Hematopoietic multipotent progenitor cell treated with erythropoietin and hydrocortisone succinate and interleukin-3 and kit ligand, for 15 days (in vitro differentiated cells): ENCODE measurements around the gene SUPT20HL1.
"Not testable (repeated sequence)": the region's sequence is repeated elsewhere in the genome, so short reads cannot be mapped to it uniquely, and the experiment has no call there.

ENCODE experiments used
- DNase-seq: peaks from one replicate; pipeline ENCODE4 v3.0.0-alpha.2; 2015; ENCODE audit warnings: low spot score

Gene SUPT20HL1

DNA sequence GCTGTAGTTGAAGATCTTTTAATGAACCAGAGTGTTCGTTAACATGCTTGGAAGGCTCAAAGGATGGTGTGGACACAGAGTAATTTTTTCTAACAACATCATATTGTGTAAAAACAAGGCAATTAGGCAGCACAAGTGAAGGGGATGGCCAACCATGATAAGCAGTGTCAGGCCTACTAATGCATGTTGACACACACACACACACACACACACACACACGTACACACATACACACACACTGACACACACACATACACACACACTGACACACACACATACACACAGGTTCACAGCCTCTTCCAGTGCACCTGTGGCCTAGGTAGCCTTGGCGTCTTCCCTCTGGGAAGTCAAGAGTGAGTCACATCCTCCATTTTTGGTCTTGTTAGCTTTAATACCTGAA, at the start of gene SUPT20HL1:
TSS of gene SUPT20HL1 (plus strand) at position 368 of the 400 bp plus-strand sequence. CDS start 2,122 bp downstream, outside the sequence.
- no peak for DNase-seq

DNA sequence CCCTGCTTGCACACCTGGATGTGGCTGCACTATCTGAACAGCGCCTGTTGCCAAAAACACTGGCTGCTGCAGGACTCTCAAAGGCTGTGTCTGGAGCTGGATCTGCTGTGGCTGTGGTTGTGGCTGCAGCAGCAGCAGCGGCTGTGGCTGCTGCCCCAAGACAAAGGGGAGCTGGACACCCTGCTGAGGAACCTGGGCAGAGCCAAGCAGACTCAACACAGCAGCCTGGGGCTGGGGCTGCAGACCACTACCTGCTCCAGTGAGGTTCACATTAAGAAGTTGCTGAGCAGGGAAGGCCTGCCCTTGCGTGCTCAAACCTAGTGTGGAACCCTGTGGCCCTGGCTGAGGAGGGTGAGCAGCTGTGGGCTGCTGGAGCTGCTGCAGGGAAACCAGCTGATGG, 49.5 kb upstream of the SUPT20HL1 start:
- not testable (repeated sequence) for DNase-seq

DNA sequence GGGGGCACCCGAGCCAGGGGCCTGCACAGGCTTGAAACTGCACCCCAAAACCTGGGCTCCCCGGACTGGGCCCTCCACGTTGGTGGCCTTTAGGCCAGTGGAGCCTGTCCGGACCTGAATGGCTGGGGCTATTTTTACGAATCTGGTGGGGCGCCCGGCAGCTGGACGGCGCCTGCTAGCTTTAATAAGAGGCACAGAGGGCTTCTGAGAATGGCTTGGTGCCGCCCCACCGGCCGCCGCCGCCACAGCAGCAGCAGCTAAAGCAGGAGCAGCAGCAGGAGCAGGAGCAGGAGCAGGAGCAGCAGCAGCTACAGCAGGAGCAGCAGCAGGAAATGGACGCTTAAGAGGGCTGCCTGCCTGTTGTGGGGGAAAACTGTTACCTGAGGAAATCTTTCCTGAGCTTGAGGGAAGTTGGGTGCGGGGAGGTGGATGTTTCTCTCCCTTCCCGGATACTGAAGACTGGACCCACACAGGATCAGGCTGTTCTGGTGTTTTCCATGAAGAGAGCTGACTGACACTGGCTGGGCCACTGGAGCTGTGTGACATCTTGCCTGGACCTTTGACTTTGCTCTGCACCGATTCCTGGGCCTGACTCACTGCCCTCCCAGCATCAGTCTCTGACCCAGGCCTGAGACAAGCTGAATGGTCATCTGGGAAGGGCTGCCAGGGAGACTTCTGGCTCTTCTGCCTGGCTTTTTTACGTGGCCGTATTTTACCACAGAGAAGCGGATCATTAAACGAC, 48.8 kb upstream of the SUPT20HL1 start:
- not testable (repeated sequence) for DNase-seq

DNA sequence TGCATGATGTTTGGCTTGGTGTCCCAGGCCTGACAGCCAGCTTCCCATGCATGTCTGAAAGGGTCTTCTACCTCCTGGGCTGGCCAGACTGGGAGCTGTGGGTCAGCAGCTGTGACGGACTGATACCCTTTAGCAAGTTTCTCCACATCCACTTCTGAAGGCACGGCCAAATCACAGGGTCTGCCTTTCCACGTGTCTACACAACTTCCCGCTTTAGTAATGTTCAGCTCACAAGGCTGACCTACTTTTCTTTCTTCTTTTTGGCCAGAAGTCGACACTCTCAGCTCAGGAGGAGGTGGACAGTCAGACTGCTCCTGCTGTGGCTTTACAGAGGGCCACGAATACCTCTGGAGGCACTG, 48.2 kb upstream of the SUPT20HL1 start:
- not testable (repeated sequence) for DNase-seq

DNA sequence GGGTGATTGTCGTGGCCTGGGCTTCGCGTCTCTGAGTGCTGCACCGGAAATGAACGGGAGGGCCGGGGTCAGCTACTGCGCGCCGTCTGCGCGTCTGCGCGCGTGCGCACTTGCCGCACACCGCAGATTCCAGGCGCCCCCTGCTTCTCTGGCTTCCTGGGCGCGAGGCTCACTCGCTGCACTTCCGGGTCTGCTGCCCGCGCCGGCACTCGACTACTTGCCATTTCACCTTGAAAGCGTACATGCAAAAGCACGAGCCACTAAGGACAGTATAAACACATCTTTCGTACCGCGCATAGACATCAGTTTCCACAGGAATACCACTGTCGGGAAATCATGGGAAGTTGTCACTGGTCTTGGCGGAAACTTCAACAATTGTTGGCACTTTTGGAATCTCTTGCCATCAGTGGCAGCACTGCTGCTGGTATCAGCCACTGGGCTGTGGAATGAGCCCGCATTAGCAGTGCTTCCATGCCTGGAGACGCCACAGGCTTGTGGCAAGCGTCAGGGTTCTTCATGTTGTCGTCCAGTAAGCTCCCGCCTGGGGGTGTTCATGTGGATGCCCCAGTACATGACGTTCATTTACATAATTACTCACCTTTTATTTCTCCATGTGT, 46.3 kb upstream of the SUPT20HL1 start, which contains the start of gene SUPT20HL2:
TSS of gene SUPT20HL2 (minus strand) at position 51 of the 617 bp plus-strand sequence. CDS start 754 bp downstream, outside the sequence.
- DNase-seq, result no peak

DNA sequence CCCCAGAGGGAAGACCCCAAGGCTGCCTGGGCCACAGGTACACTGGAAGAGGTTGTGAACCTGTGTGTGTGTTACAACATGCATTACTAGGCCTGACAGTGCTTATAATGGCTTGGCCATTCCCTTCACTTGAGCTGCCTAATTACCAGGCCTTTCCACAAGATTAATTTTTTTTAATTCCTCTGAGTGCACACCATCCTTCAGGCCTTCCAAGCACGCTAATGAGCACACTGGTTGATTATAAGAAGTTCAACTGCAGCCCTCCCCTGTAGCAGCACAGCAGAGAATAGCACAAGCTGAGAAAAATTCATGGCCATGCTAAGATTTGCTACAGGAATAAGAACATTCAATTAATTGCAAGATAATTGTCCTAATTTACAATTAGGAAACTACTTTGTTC, 44.3 kb upstream of the SUPT20HL1 start:
- no peak for DNase-seq

DNA sequence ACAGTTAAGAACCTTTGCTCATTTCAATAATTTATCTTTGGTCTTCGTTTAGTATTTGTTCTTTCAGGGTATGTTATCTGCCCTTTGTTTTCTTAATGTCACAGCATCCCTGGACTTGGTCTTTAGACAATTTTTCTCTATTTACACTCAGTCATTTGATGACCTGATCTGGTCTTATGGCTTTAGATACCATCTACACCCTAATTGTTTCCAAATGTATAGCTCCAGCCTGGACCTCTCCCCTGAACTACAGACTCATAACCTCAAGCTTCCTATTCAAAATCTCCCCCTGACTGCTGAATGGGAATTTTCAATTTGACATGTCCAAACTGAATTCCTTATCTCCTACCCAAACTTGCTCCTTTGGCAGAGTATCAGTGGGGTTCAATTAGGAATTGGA, 42.9 kb upstream of the SUPT20HL1 start:
- no peak for DNase-seq

DNA sequence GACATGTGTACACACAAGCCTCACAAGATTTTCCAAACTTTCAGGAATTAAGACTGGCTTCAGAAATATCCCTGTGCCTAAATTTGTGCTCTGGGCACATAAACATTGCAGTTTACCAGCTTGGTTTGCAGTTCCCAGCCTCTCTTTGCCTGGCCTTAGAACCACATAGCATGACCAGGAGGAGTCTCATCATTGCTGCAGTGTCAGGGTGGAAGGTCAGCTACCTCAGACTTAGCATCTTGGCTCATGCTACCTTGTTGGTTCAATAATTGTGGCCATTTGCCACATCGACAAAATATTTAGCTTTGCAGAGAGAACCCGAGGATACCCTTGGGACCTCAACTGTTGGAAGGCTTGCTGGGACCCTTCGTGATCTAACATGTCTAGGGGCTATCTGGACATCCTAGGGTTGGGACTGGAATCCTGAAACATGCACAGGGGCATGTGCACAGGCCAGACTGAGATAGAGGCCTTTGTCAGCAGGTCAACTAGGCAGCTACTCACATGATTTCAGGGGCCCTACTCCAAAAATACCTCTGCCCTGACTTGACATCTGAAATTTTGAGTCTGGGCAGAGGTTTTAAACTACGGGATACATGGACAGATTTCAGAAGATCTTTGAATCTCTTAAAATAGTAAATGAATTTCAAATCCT, 38.6 kb upstream of the SUPT20HL1 start:
- no peak for DNase-seq

DNA sequence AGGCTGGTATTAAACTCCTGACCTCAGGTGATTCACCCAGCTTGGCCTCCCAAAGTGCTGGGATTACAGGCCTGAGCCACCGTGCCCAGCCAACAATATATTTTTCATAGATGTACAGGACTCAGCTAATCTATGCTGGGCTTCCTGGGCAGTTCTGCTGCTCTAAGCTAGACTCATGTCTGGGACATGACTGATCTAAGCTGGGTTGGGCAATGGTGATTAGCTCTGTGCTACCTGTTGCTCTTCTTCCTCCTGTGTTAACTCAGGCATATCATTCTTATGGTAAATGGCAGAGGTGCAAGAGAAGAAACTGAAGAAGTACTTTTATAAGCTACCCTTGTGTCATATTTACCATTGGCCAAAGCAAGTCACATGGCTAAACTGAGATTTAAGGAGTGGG, 35.2 kb upstream of the SUPT20HL1 start:
- no peak for DNase-seq

DNA sequence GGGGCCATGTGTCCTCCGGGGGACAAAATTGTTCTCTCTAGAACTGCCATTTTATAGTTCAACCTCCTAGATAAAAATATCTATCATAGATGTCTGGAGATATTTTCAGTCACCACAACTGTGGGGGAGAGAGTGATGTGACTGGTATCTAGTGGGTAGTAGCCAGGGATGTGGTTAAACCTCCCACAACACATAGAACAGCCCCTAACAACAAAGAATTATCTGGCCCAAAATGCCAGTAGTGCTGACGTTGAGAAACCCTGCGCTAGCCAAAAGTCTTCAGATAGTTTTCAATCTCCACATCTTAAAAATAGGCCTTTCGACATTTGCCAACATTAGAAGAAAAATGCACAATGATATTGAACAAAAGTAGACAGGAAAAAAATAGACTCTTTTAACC, 27.6 kb upstream of the SUPT20HL1 start:
- DNase-seq, result no peak

DNA sequence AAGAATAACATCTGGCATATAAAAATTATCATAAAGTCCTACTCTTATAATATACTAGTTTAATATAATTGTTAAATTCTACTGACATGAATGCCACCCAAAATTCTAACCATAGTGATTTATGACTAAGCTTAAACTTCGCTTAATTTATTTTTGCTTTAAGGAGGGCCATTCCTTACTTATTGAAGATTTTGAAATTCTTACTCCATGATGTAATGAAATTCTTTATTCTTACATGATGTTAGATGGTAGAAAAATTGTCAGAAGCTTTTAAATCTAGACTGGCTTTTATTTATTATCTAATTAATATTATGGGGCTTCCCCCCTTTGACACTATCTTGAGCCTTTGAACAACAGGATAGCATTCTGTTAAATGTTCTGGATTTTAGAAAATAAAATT, 27.1 kb upstream of the SUPT20HL1 start:
- DNase-seq, result no peak

DNA sequence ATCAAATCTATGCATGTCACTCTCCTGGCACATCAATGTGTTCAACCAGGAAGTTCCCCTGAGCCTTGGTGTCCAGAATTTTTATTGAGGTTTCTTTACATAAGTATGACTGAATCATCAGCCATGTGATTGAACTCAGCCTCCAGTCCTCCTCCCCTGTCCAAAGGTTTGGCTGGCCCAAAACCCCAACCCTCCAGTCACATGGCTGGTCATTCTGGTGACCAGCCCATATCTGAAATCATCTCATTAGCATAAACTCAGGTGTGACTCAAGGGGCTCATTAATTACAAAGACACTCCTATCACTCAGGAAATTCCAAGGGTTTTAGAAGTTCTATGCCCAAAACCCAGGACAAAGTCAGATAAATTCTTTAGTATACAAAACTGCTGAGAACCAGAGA, 26.0 kb upstream of the SUPT20HL1 start:
- no peak for DNase-seq

DNA sequence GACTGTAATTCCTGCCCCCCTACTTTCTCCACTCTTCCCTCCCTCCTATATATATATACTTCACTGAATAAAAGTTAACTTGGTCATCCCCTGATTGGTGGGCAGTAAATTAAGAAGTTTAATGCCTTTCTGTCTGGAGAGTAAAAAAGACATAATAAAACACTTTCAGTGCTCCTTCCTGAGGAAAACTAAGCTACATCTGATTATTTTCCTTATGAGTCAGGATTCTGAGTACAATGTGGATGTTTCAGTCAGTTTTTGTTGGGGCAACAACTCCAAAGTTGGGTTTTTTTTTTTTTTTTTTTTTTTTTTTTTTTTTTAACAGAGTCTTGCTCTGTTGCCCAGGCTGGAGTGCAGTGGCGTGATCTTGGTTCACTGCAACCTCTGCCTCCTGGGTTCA, 24.6 kb upstream of the SUPT20HL1 start:
- DNase-seq, result no peak

DNA sequence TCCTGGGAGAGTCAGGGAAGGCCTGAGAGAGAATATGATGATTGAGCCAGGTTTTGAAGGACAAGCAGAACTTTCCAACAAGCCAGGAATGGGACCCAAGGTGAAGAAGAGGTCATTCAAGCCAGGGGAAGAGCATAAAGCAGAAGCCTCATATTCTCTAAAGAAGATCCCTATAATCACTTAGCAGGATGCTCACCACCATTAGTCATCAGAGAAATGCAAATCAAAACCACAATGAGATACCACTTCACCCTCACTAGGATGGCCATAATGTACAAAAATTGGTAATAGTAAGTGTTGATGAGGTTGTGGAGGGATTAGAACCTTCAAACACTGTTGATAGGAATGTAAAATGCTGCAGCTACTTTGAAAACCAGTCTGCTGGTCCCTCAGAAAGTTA, 20.5 kb upstream of the SUPT20HL1 start:
- DNase-seq, result no peak

DNA sequence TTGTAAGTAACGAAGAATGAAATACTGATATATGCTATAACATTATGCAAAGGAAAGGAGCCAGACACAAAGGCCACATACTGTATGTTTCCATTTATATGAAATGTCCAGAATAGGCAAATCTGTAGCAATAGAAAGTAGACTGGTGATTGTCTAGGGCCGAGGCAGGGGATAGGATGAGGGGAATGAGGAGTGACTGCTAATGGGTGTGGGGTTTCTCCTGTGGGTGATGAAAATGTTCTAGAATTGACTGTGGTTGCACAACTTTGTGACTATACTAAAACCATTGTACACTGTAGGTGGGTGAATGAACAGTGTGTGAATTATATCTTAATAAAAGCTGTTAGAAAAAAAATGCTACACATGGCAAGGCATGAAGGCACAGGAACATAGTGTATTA, 19.9 kb upstream of the SUPT20HL1 start:
- no peak for DNase-seq

DNA sequence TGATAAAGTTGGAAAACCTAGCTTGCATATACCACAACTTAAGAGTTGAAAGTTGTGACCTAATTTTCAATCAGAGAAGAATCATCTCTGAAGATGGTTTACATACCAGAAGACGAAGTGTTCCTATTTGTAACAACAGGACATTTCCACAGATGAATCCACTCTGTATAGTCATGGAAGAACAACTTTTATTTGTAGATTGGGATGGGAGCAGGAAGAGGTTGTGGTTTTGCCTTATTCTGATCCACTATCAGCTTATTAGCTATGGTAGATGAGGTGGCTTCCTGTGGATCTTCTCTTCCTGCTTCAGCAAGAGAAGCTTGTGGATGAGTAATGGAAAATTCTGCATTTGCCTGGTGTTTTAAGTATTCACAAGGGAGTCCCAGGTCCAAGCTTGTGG, 18.6 kb upstream of the SUPT20HL1 start:
- DNase-seq, result no peak

DNA sequence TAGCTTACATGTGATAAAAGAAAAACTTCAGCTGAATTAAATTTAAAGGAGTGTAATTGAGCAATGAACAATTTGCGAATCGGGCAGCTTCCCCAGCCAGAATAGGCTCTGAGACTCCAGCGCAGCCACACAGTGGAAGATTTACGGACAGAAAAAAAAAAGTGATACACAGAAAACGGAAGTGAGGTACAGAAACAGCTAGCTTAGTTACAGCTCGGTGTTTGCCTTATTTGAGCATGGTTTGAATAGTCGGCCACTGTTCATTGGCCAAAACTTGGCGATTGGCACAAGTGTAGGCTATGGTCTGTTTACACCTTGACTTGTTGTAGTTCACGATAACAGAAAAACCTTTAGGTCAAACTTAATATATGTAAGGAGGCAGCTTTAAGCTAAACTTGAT, 16.7 kb upstream of the SUPT20HL1 start:
- no peak for DNase-seq

DNA sequence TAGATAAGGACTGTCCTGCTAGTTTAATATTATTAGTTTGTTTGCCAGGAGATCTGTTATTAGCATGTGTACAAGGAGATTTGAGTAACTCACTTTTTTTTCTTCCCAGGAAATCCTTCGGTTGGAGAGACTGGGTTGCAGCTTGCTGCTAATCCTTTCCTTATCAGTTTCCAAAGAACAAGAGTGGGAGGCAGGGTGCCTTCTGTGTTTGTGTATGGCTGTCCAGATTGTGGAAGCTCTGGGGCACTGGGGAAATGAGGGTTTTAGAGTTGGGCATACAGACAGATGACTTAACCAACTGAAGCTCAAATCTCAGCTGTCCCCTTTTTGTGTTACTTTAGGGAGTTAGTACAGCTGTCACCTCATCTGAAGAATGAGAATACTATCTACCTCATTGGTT, 12.6 kb upstream of the SUPT20HL1 start:
- no peak for DNase-seq

DNA sequence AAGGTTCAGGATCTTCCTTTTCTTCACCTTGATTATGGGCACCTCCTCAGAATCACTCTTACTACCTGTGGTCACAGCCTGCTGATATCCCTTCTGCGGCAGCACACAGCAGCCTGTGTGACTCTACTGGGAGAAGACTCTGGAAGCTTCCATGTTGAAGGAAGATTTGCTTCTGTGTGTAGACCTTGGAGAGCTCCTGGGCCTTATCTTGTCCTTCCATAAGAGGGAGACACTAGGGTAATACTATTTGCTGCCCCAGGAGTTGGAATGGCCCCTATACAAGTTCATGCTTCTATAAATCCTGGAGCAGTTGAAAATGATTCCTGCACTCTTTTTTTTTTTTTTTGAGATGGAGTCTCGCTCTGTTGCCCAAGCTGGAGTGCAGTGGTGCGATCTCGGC, 10.2 kb upstream of the SUPT20HL1 start:
- no peak for DNase-seq

DNA sequence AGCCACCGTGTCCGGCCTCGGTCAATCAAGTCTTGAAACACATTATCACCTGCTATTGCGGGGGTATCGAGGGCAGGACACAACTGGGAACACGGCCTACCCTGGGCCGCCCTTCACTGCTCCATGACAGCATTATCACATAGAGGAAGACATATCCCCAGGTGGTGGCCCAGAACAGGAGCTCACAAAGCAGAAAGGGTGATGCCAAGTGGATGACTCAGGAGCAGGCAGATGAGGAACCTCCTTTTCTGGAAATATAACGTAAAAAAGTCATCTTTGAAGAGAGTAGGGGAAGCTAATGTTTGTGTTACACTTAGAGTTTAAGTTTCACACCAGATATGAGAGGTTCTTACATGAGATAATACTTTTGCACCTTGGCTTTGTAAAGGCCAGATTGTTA, 5.3 kb upstream of the SUPT20HL1 start:
- DNase-seq, result no peak

DNA sequence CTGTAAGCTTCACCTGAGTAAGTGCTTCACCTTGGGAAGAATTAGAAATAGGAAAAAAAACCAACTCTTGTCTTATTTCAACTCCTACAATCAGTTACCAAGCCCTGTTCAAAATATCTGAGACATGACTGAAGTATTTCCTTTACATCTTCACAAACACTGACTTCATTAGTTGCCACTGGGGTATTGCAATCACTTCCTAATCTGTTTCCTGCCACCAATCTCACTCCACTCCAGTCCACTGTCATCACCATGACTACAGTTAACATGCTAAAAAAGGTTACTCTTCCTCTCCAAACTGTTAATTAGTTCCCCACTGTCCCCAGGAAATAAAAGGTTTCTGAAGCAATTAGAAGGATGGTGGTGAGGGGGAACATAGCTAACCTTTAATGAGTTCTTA, 3.3 kb upstream of the SUPT20HL1 start:
- DNase-seq, result no peak

DNA sequence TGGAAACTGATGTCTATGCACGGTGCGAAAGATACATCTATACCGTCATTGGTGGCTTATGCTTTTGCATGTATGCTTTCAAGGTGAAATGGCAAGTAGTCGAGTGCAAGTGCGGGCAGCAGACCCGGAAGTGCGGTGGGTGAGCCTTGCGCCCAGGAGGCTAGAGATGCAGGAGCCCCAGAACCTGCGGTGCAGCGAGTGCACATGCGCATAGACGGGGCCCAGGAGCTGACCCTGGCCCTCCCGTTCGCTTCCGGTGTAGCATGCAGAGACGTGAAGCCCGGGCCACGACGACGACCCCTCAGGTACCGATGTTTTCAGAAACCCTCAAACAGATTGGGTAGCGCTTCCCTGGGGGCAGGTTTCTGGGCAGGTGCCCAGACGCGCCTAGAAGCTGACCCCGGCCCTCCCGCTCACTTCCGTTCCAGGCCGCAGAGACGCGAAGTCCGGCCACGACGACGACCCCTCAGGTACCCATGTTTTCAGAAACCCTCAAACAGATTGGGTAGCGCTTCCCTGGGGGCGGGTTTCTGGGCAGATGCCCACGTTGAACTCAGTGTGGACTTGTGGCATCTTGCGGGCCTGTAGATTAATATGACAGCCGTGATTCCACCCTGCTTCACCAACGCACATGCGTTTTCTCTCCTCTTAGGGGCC, 1.8 kb downstream of the SUPT20HL1 start:
- DNase-seq, result not testable (repeated sequence)
